ENCODE results near the gene TMEM203.
A peak's percentile ranks its signal among the peaks of the same experiment; 100 is the strongest.

TMEM203 gene

DNA sequence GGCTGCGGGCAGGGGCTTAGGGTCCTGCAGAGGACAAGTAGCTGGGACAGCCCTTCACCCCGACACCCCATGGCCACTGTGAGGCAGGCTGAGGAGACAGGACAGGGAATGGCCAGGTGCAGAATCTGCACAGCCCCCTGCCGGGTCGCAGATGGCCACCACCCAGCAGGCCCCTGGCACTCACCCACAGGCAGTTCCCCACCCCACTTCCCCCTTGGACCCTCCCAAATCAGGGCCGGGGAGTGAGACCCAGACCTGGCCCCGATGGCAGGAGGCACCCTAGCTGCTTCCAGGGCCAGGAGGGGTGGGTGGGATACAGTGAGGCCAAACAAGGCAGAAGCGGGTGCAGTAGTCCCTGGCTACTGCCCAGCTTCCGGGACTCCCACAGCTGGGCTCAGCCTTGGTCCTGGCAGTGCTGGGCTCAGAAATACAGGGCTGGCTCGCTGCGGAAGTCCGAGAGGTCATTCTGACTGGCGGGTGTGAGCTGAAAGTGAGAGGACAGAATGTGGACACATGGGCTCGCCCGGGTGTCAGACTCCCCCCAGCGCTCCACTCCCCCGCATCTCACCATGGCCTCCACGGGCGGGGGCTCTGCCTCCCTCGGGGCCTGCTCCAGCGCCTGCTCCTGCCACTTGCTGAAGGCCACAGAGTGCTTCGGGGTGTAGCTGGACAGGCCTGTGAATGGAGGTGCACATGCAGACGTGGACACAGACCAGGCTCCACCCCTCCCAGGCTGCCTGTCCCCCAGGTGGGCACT, 13.6 kb downstream of the TMEM203 start:
- TF ChIP-seq, protein P1, sequence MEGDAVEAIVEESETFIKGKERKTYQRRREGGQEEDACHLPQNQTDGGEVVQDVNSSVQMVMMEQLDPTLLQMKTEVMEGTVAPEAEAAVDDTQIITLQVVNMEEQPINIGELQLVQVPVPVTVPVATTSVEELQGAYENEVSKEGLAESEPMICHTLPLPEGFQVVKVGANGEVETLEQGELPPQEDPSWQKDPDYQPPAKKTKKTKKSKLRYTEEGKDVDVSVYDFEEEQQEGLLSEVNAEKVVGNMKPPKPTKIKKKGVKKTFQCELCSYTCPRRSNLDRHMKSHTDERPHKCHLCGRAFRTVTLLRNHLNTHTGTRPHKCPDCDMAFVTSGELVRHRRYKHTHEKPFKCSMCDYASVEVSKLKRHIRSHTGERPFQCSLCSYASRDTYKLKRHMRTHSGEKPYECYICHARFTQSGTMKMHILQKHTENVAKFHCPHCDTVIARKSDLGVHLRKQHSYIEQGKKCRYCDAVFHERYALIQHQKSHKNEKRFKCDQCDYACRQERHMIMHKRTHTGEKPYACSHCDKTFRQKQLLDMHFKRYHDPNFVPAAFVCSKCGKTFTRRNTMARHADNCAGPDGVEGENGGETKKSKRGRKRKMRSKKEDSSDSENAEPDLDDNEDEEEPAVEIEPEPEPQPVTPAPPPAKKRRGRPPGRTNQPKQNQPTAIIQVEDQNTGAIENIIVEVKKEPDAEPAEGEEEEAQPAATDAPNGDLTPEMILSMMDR (IDR thresholded peaks at IDR 0.05; ENCODE audit: low read depth, low read length), result no peak
- H3K4me3 ChIP-seq (replicated peaks in 1 of 2; ENCODE audit: low read depth in 2 of 2, low read length in 2 of 2), result no peak overlapping the region
- DNase-seq (ENCODE audit: low read depth in 2 of 2), result no peak

DNA sequence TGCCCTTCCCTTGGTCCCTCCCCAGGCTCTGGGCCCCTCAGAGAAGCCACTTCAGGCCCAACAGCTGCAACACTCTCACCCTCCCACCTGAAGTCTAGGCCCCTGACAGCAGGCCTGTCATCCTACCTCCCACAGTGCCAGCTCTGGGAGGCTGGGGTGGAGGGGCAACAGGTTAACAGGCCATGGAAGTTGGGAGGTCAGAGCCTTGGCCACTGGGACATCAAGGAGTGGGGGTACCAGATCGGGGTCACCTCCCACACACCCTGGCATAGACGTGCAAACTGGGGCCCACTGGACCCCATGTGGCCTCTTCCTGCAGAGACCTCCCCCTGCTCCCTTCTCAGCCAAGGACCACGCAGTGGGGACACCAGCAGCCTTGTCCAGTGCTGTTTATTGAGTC, 14.2 kb downstream of the TMEM203 start:
- TF ChIP-seq, protein P1 (IDR thresholded peaks at IDR 0.05; ENCODE audit: low read depth, low read length), result no peak

DNA sequence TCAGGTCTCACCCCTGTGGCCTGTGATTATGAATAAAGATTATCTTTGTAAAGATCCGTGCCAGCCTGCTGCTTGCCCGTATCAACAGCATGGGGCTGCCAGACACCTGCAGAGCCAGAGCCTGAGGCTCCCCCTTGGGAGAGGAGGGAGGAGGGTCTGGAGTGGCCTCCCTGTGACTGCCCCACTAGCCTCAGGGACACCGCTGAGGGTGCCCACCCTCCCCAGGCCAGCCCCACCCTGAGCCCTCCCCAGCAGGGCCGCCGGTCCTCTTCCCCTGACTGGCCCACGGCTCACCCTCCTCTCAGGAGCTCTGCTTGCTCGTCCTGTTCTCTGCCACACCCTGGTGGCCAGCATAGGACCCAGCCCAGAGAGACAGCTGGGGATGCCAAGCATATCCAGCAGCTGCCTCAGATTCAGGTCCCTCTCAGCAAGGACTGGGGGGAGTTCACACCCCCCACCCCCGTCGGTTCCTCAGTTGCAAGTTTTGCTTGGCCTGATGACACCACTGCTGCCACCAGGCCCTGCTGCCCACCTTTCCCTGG, 15.1 kb downstream of the TMEM203 start:
- H3K4me3 ChIP-seq (replicated peaks in 1 of 2; ENCODE audit: low read depth in 2 of 2, low read length in 2 of 2), result no peak overlapping the region
- TF ChIP-seq, protein P1 (IDR thresholded peaks at IDR 0.05; ENCODE audit: low read depth, low read length), result no peak
- DNase-seq (ENCODE audit: low read depth in 2 of 2), result no peak

More for the DNA sequence above, 14.2 kb downstream of the TMEM203 start:
- no peak overlapping the region for H3K4me3 ChIP-seq (replicated peaks in 1 of 2; ENCODE audit: low read depth in 2 of 2, low read length in 2 of 2)
- no peak for DNase-seq (ENCODE audit: low read depth in 2 of 2)

DNA sequence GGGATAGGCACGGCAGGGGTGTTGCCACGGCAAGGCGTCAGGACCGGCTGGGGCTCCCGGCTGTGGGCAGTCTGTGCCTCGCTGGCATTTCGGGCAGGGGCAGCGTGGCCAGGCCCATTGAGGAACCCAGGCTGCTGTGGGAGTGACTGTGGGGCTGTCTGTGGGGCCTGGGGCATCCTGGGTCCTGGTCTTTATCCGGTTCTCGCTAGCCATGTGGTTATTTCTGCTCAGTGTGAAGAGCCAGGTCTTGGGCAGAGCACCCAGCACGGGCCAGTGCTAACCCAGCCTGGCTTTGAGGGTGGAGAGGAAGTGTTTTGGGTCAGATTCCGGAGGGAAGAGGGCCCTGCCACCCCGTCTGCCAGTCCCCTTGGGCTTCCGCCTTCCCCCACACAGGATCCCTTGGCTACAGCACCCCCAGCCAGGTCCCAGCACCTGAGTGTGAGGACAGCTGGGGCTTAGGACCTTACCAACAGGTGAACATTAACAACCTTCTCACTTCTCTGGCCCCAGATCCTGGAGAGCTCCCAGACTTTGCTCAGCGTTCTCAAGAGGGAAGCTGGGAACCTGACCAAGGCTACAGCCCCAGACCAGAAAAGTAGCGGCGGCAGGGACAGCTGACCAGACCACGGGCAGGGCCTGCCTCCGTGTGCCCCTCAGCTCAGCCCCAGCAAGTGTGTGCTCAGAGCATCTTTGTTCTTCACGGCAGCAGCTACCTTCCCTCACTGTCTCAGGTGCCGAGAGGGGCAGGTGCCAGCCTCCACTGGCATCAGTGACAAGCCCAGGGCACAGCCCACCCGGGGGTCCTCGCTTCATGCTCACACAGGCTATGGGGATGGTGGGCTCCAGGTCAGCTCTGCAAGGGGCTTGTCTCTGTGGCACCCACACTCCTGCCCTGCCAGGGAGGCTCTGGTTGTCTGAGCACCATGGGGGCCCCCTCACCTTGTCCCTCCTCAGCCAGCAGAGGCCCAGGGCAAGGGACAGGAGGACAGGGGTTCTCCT, 15.9 kb downstream of the TMEM203 start:
- no peak for DNase-seq (ENCODE audit: low read depth in 2 of 2)
- peak overlapping the region; percentile 95 to 99 for H3K4me3 ChIP-seq (replicated peaks in 1 of 2; ENCODE audit: low read depth in 2 of 2, low read length in 2 of 2)
- TF ChIP-seq, protein P1 (IDR thresholded peaks at IDR 0.05; ENCODE audit: low read depth, low read length), result no peak

DNA sequence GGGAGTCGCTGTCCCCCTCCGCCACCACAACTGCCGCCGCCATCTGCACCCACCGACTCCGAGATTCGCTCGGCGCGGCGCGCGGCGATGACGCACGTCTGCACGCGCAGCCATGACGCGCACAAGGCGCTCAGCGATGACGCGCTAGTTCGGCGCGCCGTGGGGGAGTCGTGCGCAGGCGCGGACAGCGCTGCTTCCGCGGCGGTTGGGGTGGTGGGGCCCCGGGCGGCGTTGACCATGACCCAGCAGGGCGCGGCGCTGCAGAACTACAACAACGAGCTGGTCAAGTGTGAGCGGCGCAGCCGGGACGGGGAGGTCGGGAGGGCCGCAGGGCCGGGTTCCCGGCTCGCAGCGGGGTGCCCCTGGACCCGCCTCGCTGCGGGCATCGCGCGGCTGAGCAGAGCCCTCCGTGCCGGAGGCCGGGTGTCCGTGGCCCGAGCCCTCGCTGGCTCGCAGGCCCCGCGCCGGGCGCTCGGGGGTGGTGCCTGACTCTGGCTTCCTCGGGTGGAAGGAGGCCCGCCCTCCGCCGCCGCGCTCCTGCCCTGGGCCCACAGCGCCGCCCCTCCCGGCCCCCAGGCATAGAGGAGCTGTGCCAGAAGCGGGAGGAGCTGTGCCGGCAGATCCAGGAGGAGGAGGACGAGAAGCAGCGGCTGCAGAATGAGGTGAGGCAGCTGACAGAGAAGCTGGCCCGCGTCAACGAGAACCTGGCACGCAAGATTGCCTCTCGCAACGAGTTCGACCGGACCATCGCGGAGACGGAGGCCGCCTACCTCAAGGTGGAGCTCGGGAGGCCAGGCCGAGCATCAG, 16.8 kb downstream of the TMEM203 start, which contains the start of the genes ANAPC2 and SSNA1:
ANAPC2 (minus strand) TSS at position 71 of the 807 bp plus-strand sequence; CDS start at position 43, 28 bp downstream.
SSNA1 (plus strand) TSS at position 187 of the 807 bp plus-strand sequence; CDS start at position 238, 51 bp downstream.
- DNase-seq (ENCODE audit: low read depth in 2 of 2), result peak; percentile 93 to 95
- peak within 1 kb of the TSS; percentile 95 to 99 for H3K4me3 ChIP-seq (replicated peaks in 1 of 2; ENCODE audit: low read depth in 2 of 2, low read length in 2 of 2)
- TF ChIP-seq, protein P1 (IDR thresholded peaks at IDR 0.05; ENCODE audit: low read depth, low read length), result peak; percentile 50

DNA sequence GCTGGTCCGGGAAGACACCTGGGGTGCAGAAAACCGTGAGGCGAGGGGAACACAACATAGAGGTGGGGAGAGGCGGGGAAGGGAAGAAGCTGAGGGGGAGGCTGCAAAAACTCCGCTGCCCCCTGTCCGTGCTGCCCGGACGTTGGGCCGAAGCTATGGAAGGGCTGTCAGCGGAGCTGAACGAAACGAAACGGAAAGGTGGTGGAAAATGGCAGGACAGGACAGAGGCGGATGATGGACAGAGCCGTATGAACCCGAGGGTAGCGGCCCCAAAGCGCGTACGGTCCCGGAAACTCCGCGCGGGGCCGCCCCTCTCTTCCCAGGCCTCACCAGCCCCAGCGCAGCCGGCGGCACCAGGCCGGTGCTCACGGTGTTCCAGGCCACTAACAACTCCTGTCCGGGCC, 17.4 kb downstream of the TMEM203 start:
- peak overlapping the region; percentile 95 to 99 for H3K4me3 ChIP-seq (replicated peaks in 1 of 2; ENCODE audit: low read depth in 2 of 2, low read length in 2 of 2)
- no peak for DNase-seq (ENCODE audit: low read depth in 2 of 2)
- TF ChIP-seq, protein P1 (IDR thresholded peaks at IDR 0.05; ENCODE audit: low read depth, low read length), result no peak
